HEK293 (cell line): ENCODE measurements around the gene TK2.

Experiments used
- CTCF ChIA-PET: fragments of 350-600 bp; formaldehyde crosslinking; extraction: SDS; loops from one replicate; lab custom pipeline; 2021; ENCODE audit warnings: antibody characterized with exemption; lab: Yijun Ruan, JAX
- POLR2A ChIA-PET: fragments of 300-600 bp; formaldehyde crosslinking; extraction: SDS; loops from one replicate; lab custom pipeline; 2020; ENCODE audit warnings: antibody characterized with exemption, inconsistent platforms; lab: Yijun Ruan, JAX
- H3K27ac ChIP-seq: fragments of 200-500 bp; sonication (Bioruptor generic); 2 replicates; pipeline ENCODE4 v1.5.1; 2014; ENCODE audit warnings: low read depth, low read length, control low read depth, inconsistent platforms; ENCODE audit errors: extremely low read depth
- H3K36me3 ChIP-seq, 2 experiments: fragments of 200-500 bp in 1 of 2; sonication (Bioruptor generic) in 1 of 2; 1 replicate in 1 of 2; 2 replicates in 1 of 2; pipeline ENCODE4 v1.5.1; 2014 to 2017; ENCODE audit warnings: inconsistent platforms in 2 of 2, low read length in 2 of 2; ENCODE audit not compliant: control insufficient read depth in 2 of 2, insufficient read depth in 1 of 2
- H3K4me1 ChIP-seq: fragments of 200-500 bp; sonication (Bioruptor generic); 2 replicates; pipeline ENCODE4 v1.5.1; 2014; ENCODE audit warnings: mild to moderate bottlenecking, low read length, inconsistent platforms; ENCODE audit not compliant: control insufficient read depth, insufficient read depth
- H3K4me3 ChIP-seq: 2 replicates; pipeline ENCODE4 v1.5.1; 2011; ENCODE audit warnings: low read depth, mild to moderate bottlenecking, control low read depth, low read length, moderate library complexity
- H3K9me3 ChIP-seq: fragments of 200-500 bp; sonication (Bioruptor generic); 2 replicates; pipeline ENCODE4 v1.5.1; 2014; ENCODE audit warnings: low read depth, low read length, inconsistent platforms; ENCODE audit not compliant: control insufficient read depth, insufficient read depth
- GLI4 ChIP-seq: fragments of 450-650 bp; formaldehyde crosslinking; IDR thresholded peaks from 2 replicates; pipeline ENCODE4 v1.5.1; 2016; ENCODE audit warnings: missing biosample characterization, missing genetic modification characterization
- HOXD13 ChIP-seq: sonication (generic); formaldehyde crosslinking; IDR thresholded peaks from 2 replicates; pipeline ENCODE4 v1.8.0; 2022; ENCODE audit warnings: missing genetic modification reagents, borderline replicate concordance
- MYNN ChIP-seq: fragments of 450-650 bp; formaldehyde crosslinking; IDR thresholded peaks from 2 replicates; pipeline ENCODE4 v1.5.1; 2016; ENCODE audit warnings: missing biosample characterization, missing genetic modification characterization, borderline replicate concordance
- REST ChIP-seq: fragments of 450-650 bp; formaldehyde crosslinking; IDR thresholded peaks from 2 replicates; pipeline ENCODE4 v1.5.1; 2016; ENCODE audit warnings: missing biosample characterization, missing genetic modification characterization
- SALL2 ChIP-seq: fragments of 450-650 bp; formaldehyde crosslinking; IDR thresholded peaks from 2 replicates; pipeline ENCODE4 v1.5.0; 2017; ENCODE audit warnings: missing biosample characterization, mild to moderate bottlenecking, missing genetic modification characterization, borderline replicate concordance
- YY1 ChIP-seq: fragments of 450-650 bp; formaldehyde crosslinking; IDR thresholded peaks from 2 replicates; pipeline ENCODE4 v1.5.1; 2018; ENCODE audit warnings: missing biosample characterization, missing genetic modification characterization
- ZBTB21 ChIP-seq: fragments of 450-650 bp; formaldehyde crosslinking; IDR thresholded peaks from 2 replicates; pipeline ENCODE4 v1.5.1; 2017; ENCODE audit warnings: missing biosample characterization, missing genetic modification characterization
- ZNF114 ChIP-seq: fragments of 450-650 bp; formaldehyde crosslinking; IDR thresholded peaks from 2 replicates; pipeline ENCODE4 v1.5.0; 2017; ENCODE audit warnings: missing biosample characterization, missing genetic modification characterization
- ZNF2 ChIP-seq: fragments of 450-650 bp; formaldehyde crosslinking; IDR thresholded peaks from 2 replicates; pipeline ENCODE4 v1.5.1; 2016; ENCODE audit warnings: missing biosample characterization, missing genetic modification characterization
- ZNF223 ChIP-seq: fragments of 450-650 bp; formaldehyde crosslinking; IDR thresholded peaks from 2 replicates; pipeline ENCODE4 v1.5.1; 2016; ENCODE audit warnings: missing biosample characterization, missing genetic modification characterization
- ZNF24 ChIP-seq: fragments of 450-650 bp; formaldehyde crosslinking; IDR thresholded peaks from 2 replicates; pipeline ENCODE4 v1.5.1; 2016; ENCODE audit warnings: missing biosample characterization, missing genetic modification characterization
- ZNF350 ChIP-seq: fragments of 450-650 bp; formaldehyde crosslinking; IDR thresholded peaks from 2 replicates; pipeline ENCODE4 v1.5.0; 2017; ENCODE audit warnings: missing biosample characterization, mild to moderate bottlenecking, missing genetic modification characterization
- ZNF513 ChIP-seq: fragments of 450-650 bp; IDR thresholded peaks from 2 replicates; pipeline ENCODE4 v1.5.1; 2018; ENCODE audit warnings: missing biosample characterization, missing genetic modification characterization
- ZNF529 ChIP-seq: fragments of 450-650 bp; formaldehyde crosslinking; IDR thresholded peaks from 2 replicates; pipeline ENCODE4 v1.5.1; 2017; ENCODE audit warnings: missing genetic modification characterization, missing biosample characterization; ENCODE audit not compliant: insufficient replicate concordance
- ZNF530 ChIP-seq: fragments of 450-650 bp; formaldehyde crosslinking; IDR thresholded peaks from 2 replicates; pipeline ENCODE4 v1.5.1; 2016; ENCODE audit warnings: low read depth, missing biosample characterization, missing genetic modification characterization
- ZNF596 ChIP-seq: fragments of 450-650 bp; IDR thresholded peaks from 2 replicates; pipeline ENCODE4 v1.5.0; 2018; ENCODE audit warnings: missing biosample characterization, mild to moderate bottlenecking, missing genetic modification characterization, moderate library complexity
- ZNF654 ChIP-seq: fragments of 450-650 bp; formaldehyde crosslinking; IDR thresholded peaks from 2 replicates; pipeline ENCODE4 v1.5.1; 2016; ENCODE audit warnings: low read depth, missing biosample characterization, missing genetic modification characterization
- ZNF692 ChIP-seq: fragments of 450-650 bp; formaldehyde crosslinking; IDR thresholded peaks from 2 replicates; pipeline ENCODE4 v1.5.1; 2016; ENCODE audit warnings: missing biosample characterization, missing genetic modification characterization
- ZNF830 ChIP-seq: fragments of 450-650 bp; IDR thresholded peaks from 2 replicates; pipeline ENCODE4 v1.5.0; 2018; ENCODE audit warnings: missing biosample characterization, missing genetic modification characterization, low read depth, mild to moderate bottlenecking, moderate library complexity
- ZSCAN16 ChIP-seq: fragments of 450-650 bp; formaldehyde crosslinking; IDR thresholded peaks from 2 replicates; pipeline ENCODE4 v1.5.1; 2016; ENCODE audit warnings: missing biosample characterization, missing genetic modification characterization
- ZSCAN4 ChIP-seq: fragments of 450-650 bp; formaldehyde crosslinking; IDR thresholded peaks from 2 replicates; pipeline ENCODE4 v1.5.1; 2017; ENCODE audit warnings: missing biosample characterization, missing genetic modification characterization
- TF ChIP-seq, protein P1 (sequence below): fragments of 450-650 bp; formaldehyde crosslinking; IDR thresholded peaks from 2 replicates; pipeline ENCODE4 v1.5.0; 2017; ENCODE audit warnings: missing biosample characterization, missing genetic modification characterization, borderline replicate concordance

The TK2 gene

GRCh38 chr16:66578651-66579531 is 29.0 kb upstream of the TK2 start, which contains the start of gene CMTM2:
TSS of gene CMTM2 (plus strand) at chr16:66579463. CDS start at chr16:66579608, 145 bp downstream.
- no peaks in the 10 kb centered on the region for H3K36me3 ChIP-seq
- H3K9me3 ChIP-seq: no peaks in the 10 kb centered on the region
- H3K4me3 ChIP-seq: no peak within 1 kb of the TSS
- peaks cover 12% of the 10 kb centered on the region for H3K4me1 ChIP-seq
- POLR2A ChIA-PET: interaction anchor here (1.1 kb wide), 1 partner anchor 9 kb away, joined by 4 read pairs; no protein-coding TSS in a partner anchor
- no peak within 1 kb of the TSS for H3K27ac ChIP-seq
- TF ChIP-seq ZNF654 (tag by site-specific recombination): no peak
- no peak for TF ChIP-seq ZBTB21
- TF ChIP-seq, protein P1, sequence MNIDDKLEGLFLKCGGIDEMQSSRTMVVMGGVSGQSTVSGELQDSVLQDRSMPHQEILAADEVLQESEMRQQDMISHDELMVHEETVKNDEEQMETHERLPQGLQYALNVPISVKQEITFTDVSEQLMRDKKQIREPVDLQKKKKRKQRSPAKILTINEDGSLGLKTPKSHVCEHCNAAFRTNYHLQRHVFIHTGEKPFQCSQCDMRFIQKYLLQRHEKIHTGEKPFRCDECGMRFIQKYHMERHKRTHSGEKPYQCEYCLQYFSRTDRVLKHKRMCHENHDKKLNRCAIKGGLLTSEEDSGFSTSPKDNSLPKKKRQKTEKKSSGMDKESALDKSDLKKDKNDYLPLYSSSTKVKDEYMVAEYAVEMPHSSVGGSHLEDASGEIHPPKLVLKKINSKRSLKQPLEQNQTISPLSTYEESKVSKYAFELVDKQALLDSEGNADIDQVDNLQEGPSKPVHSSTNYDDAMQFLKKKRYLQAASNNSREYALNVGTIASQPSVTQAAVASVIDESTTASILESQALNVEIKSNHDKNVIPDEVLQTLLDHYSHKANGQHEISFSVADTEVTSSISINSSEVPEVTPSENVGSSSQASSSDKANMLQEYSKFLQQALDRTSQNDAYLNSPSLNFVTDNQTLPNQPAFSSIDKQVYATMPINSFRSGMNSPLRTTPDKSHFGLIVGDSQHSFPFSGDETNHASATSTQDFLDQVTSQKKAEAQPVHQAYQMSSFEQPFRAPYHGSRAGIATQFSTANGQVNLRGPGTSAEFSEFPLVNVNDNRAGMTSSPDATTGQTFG (tag by site-specific recombination): no peak
- no peak for TF ChIP-seq ZNF350 (tag by site-specific recombination)
- TF ChIP-seq ZNF830 (tag by site-specific recombination): no peak
- no peak for TF ChIP-seq ZSCAN4 (tag by site-specific recombination)
- TF ChIP-seq ZNF692: no peak
- no peak for TF ChIP-seq MYNN (tag by site-specific recombination)
- no peak for TF ChIP-seq ZNF529
- TF ChIP-seq ZNF530: no peak
- no peak for TF ChIP-seq HOXD13 (CRISPR knock-in tag)
- TF ChIP-seq ZNF24: no peak
- TF ChIP-seq ZNF2 (tag by site-specific recombination): no peak
- TF ChIP-seq YY1 (tag by site-specific recombination): no peak
- no peak for TF ChIP-seq ZNF596
- TF ChIP-seq ZNF114 (tag by site-specific recombination): no peak
- no peak for TF ChIP-seq ZSCAN16 (tag by site-specific recombination)
- TF ChIP-seq SALL2 (tag by site-specific recombination): no peak
- TF ChIP-seq, all 188 proteins: peak for 0
- CTCF ChIA-PET: interaction anchor here (0.6 to 1.6 kb wide), 3 partner anchors 17 to 570 kb away, joined by 3 to 5 read pairs (median 3); no protein-coding TSS in a partner anchor

GRCh38 chr16:66576296-66576695 is 26.4 kb upstream of the TK2 start:
- no peaks in the 10 kb centered on the region for H3K9me3 ChIP-seq
- no peak overlapping the region for H3K4me3 ChIP-seq
- peaks cover 12% of the 10 kb centered on the region for H3K4me1 ChIP-seq
- CTCF ChIA-PET: interaction anchor here (0.6 to 1.2 kb wide), 2 partner anchors 175 to 1146 kb away, joined by 3 read pairs; partner anchors contain the start of gene DYNC1LI2
- no peaks in the 10 kb centered on the region for H3K36me3 ChIP-seq
- H3K27ac ChIP-seq: no peak overlapping the region
- TF ChIP-seq GLI4 (tag by site-specific recombination): no peak
- no peak for TF ChIP-seq ZNF513
- TF ChIP-seq ZNF223: no peak
- TF ChIP-seq ZNF530: no peak
- no peak for TF ChIP-seq REST (tag by site-specific recombination)
- POLR2A ChIA-PET: no interaction called here
